Measurements from ENCODE around the gene OGFOD3. TPM values are rescaled to one million over a fixed set of nuclear protein-coding genes. Genes with fewer than 3 reads are reported as not detected.
A peak's percentile ranks its signal among the peaks of the same experiment; 100 is the strongest.
"Not testable (repeated sequence)": the region's sequence is repeated elsewhere in the genome, so short reads cannot be mapped to it uniquely, and the experiment has no call there.

OGFOD3 gene
- total RNA-seq, 4 donors from 2014 or later = 25.8 to 72.1 (median 27.7) TPM

DNA sequence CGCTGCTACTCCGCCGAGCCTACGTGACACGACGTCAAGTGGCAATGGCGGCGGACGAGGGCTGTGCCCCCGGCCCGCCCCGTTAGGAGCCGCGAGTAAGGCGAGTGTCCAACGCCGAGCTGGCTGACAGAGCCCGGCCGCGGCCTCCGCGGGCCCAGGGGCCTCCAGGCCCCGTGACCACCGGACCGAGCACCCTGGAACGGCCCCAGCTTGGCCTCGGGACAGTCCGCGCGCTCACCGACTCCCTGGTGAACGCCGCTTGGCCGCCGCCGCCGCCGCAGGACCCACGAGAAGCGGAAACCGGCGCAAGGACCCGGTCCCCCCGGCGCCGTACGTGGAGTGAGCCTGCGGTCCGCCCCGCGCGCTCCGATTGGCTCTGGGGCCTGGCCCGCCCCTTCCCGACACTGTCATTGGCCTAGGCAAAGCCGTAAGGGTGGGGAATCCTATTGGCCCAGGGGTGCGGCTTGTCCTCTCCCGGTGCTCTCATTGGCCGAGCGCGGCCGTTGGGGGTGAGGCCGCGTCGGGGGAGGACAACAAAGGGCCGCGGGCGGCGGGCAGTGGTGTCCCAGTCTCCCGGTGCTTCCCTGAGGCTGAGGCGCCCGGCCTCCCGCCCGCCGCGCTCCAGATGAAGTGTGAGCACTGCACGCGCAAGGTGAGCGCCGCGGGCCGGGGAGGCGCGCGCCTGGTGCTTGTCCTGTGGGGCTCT is 39.9 kb upstream of the OGFOD3 start, which contains the start of gene NARF:
TSS of gene NARF (plus strand) at position 563 of the 706 bp plus-strand sequence. CDS start at position 626, 63 bp downstream.
- Histone ChIP-seq H3K4me1 (peaks cover 16 to 21% of the 10 kb centered on the region in 2 donors), H3K9me3 (no peaks in the 10 kb centered on the region), H3K4me3 (peak within 1 kb of the TSS; percentile 75 to 98 (median 80)), H3K27me3 (no peaks in the 10 kb centered on the region), H3K27ac (peak within 1 kb of the TSS; percentile 99 to 100 (median 100)), H3K36me3 (peaks cover 0 to 33% of the 10 kb centered on the region in 2 donors)
- in situ Hi-C loops (cut with MboI; ENCODE audit: low sequenced_read_pairs in 4 of 4) (no loop called here), intact Hi-C loops (cut with DNase I; ENCODE audit: low total_unique reads) (loop anchor here (1.0 to 10.0 kb wide), 4 partner anchors 36 to 534 kb away; partner anchors contain the start of genes FOXK2 and MAFG)
- DNase-seq (peak; percentile 99), ATAC-seq (peak; percentile 92 to 94)
- peak; percentile 99 to 100 for TF ChIP-seq POLR2A (IDR thresholded peaks at IDR 0.05)
- TF ChIP-seq, protein P1, sequence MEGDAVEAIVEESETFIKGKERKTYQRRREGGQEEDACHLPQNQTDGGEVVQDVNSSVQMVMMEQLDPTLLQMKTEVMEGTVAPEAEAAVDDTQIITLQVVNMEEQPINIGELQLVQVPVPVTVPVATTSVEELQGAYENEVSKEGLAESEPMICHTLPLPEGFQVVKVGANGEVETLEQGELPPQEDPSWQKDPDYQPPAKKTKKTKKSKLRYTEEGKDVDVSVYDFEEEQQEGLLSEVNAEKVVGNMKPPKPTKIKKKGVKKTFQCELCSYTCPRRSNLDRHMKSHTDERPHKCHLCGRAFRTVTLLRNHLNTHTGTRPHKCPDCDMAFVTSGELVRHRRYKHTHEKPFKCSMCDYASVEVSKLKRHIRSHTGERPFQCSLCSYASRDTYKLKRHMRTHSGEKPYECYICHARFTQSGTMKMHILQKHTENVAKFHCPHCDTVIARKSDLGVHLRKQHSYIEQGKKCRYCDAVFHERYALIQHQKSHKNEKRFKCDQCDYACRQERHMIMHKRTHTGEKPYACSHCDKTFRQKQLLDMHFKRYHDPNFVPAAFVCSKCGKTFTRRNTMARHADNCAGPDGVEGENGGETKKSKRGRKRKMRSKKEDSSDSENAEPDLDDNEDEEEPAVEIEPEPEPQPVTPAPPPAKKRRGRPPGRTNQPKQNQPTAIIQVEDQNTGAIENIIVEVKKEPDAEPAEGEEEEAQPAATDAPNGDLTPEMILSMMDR (IDR thresholded peaks at IDR 0.05 in 4 of 5, conservative IDR thresholded peaks at IDR 0.05 in 1 of 5) = no peak

GRCh38 chr17:82457929-82458178 is 39.5 kb upstream of the OGFOD3 start:
- H3K4me1 ChIP-seq = peaks cover 16 to 21% of the 10 kb centered on the region in 2 donors
- no peaks in the 10 kb centered on the region for H3K9me3 ChIP-seq
- H3K27ac ChIP-seq = peak overlapping the region; percentile 99 to 100 (median 100)
- intact Hi-C loops (cut with DNase I; ENCODE audit: low total_unique reads) (loop anchor here (1.0 to 10.0 kb wide), 4 partner anchors 36 to 533 kb away; partner anchors contain the start of genes FOXK2 and MAFG), in situ Hi-C loops (cut with MboI; ENCODE audit: low sequenced_read_pairs in 4 of 4) (no loop called here)
- TF ChIP-seq POLR2A (IDR thresholded peaks at IDR 0.05) = no peak
- TF ChIP-seq, protein P1 (IDR thresholded peaks at IDR 0.05 in 4 of 5, conservative IDR thresholded peaks at IDR 0.05 in 1 of 5) = no peak
- H3K27me3 ChIP-seq = no peaks in the 10 kb centered on the region
- peak overlapping the region; percentile 68 to 98 (median 80) for H3K4me3 ChIP-seq
- ATAC-seq (no peak), DNase-seq (peak in 1 of 2 donors; percentile 90)
- peaks cover 0 to 28% of the 10 kb centered on the region in 2 donors for H3K36me3 ChIP-seq

- Histone ChIP-seq H3K4me1 (peaks cover 16 to 21% of the 10 kb centered on the region in 2 donors), H3K36me3 (peaks cover 0 to 23% of the 10 kb centered on the region in 2 donors), H3K27me3 (no peaks in the 10 kb centered on the region), H3K27ac (peak overlapping the region; percentile 99 to 100 (median 100)), H3K9me3 (no peaks in the 10 kb centered on the region), H3K4me3 (peak overlapping the region; percentile 68 to 98 (median 80))
- no peak for TF ChIP-seq POLR2A (IDR thresholded peaks at IDR 0.05)
- TF ChIP-seq, protein P1 (IDR thresholded peaks at IDR 0.05 in 4 of 5, conservative IDR thresholded peaks at IDR 0.05 in 1 of 5) = no peak
- no peak for DNase-seq
- in situ Hi-C loops (cut with MboI; ENCODE audit: low sequenced_read_pairs in 4 of 4) (no loop called here), intact Hi-C loops (cut with DNase I; ENCODE audit: low total_unique reads) (loop anchor here (10.0 kb wide), 1 partner anchor 532 kb away; the partner anchor contains the start of gene MAFG)
- no peak for ATAC-seq
Measured at GRCh38 chr17:82457073-82457928, 38.9 kb upstream of the OGFOD3 start.

GRCh38 chr17:82453706-82454105 is 35.3 kb upstream of the OGFOD3 start:
- H3K27me3 ChIP-seq; in situ Hi-C loops (cut with MboI; ENCODE audit: low sequenced_read_pairs in 4 of 4); ATAC-seq; DNase-seq; H3K4me3 ChIP-seq; H3K27ac ChIP-seq; H3K9me3 ChIP-seq; H3K36me3 ChIP-seq: not testable (repeated sequence)
- intact Hi-C loops (cut with DNase I; ENCODE audit: low total_unique reads) = loop anchor here (10.0 kb wide), 1 partner anchor 529 kb away; the partner anchor contains the start of gene MAFG
- H3K4me1 ChIP-seq = peaks cover 23 to 28% of the 10 kb centered on the region in 2 donors

DNA sequence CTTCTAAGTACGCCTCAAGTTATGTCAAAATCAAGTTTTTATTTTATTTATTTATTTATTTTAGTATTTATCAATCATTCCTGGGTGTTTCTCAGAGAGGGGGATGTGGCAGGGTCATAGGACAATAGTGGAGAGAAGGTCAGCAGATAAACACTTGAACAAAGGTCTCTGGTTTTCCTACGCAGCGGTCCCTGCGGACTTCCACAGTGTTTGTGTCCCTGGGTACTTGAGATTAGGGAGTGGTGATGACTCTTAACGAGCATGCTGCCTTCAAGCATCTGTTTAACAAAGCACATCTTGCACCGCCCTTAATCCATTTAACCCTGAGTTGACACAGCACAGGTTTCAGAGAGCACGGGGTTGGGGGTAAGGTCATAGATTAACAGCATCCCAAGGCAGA is 34.8 kb upstream of the OGFOD3 start:
- H3K4me3 ChIP-seq; H3K27me3 ChIP-seq; DNase-seq; H3K9me3 ChIP-seq; ATAC-seq; in situ Hi-C loops (cut with MboI; ENCODE audit: low sequenced_read_pairs in 4 of 4); H3K27ac ChIP-seq; H3K36me3 ChIP-seq: not testable (repeated sequence)
- H3K4me1 ChIP-seq = peaks cover 23 to 28% of the 10 kb centered on the region in 2 donors
- intact Hi-C loops (cut with DNase I; ENCODE audit: low total_unique reads) = loop anchor here (10.0 kb wide), 1 partner anchor 528 kb away; the partner anchor contains the start of gene MAFG

Data from gastrocnemius medialis (tissue), 4 donors.